Measurements from ENCODE around the gene INSRR.
A peak's percentile ranks its signal among the peaks of the same experiment; 100 is the strongest.

INSRR gene

DNA sequence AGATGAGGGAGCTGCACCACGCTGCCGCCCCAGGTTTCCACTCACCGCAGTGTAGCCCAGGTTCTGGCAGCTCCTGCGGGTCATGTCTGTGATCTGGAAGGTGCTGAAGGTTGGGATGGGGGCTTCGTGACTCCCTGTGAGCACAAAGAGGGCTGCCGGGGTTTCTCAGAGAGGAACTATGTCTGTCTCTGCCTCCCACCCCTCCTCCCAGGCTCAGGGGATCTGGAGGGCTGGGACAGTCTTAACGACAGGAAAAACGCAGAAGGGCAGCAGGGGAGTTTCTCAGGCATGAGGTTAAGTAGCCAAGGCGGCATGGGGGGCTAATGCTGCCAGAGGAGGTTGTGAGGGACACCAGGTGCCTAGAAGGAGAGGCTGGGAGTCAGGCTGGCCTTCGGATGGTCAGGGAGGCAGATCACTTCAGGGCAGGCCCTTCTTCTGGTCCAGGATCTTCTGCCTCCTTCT, 42.9 kb downstream of the INSRR start:
- Mint-ChIP-seq H3K4me3 (no peak overlapping the region), H3K27me3 (ENCODE audit: low read depth) (peaks cover 23% of the 10 kb centered on the region), H3K4me1 (peaks cover 47% of the 10 kb centered on the region), H3K36me3 (ENCODE audit: low read depth) (no peaks in the 10 kb centered on the region), H3K27ac (peak overlapping the region in 2 of 3 experiments; percentile 86 to 91), H3K9me3 (peaks cover 6% of the 10 kb centered on the region)
- TF ChIP-seq, protein P1, sequence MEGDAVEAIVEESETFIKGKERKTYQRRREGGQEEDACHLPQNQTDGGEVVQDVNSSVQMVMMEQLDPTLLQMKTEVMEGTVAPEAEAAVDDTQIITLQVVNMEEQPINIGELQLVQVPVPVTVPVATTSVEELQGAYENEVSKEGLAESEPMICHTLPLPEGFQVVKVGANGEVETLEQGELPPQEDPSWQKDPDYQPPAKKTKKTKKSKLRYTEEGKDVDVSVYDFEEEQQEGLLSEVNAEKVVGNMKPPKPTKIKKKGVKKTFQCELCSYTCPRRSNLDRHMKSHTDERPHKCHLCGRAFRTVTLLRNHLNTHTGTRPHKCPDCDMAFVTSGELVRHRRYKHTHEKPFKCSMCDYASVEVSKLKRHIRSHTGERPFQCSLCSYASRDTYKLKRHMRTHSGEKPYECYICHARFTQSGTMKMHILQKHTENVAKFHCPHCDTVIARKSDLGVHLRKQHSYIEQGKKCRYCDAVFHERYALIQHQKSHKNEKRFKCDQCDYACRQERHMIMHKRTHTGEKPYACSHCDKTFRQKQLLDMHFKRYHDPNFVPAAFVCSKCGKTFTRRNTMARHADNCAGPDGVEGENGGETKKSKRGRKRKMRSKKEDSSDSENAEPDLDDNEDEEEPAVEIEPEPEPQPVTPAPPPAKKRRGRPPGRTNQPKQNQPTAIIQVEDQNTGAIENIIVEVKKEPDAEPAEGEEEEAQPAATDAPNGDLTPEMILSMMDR (IDR thresholded peaks at IDR 0.05; ENCODE audit: unreplicated experiment in 3 of 3): no peak

DNA sequence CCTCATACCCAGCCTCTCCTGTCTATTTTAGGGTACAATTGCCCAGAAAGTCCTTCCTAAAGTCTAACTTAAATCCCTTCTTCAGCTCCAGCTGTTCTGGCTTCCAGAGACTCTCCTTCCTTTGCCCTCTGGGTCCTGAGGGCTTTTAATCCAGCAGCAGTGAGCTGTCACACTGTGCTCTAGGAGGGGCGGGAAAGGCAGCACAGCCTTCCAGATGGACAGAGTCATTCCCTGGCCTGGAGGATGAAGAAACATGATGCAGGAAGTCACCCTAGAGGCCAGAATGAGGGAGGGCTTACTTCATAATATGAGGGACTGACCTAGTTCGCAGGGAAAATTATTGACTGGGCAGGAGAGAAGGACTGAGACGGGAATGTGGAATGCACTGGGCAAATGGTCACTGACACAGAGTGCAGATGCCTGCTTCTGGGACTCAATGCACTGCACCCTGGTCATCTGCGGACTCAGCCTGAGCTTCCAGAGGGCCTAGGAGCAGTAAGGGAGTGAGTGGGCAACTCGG, 43.5 kb downstream of the INSRR start:
- no peaks in the 10 kb centered on the region for H3K36me3 Mint-ChIP-seq (ENCODE audit: low read depth)
- H3K9me3 Mint-ChIP-seq: no peaks in the 10 kb centered on the region
- peak overlapping the region; percentile 86 to 91 (median 91) for H3K27ac Mint-ChIP-seq
- H3K27me3 Mint-ChIP-seq (ENCODE audit: low read depth): peaks cover 20% of the 10 kb centered on the region
- H3K4me1 Mint-ChIP-seq: peaks cover 50% of the 10 kb centered on the region
- TF ChIP-seq, protein P1 (IDR thresholded peaks at IDR 0.05; ENCODE audit: unreplicated experiment in 3 of 3): no peak
- peak overlapping the region; percentile 76 to 87 (median 82) for H3K4me3 Mint-ChIP-seq

GRCh38 chr1:156814571-156815260, 44.2 kb downstream of the INSRR start:
- TF ChIP-seq, protein P1 (IDR thresholded peaks at IDR 0.05; ENCODE audit: unreplicated experiment in 3 of 3): no peak
- Mint-ChIP-seq H3K4me3 (peak overlapping the region; percentile 31 to 67 (median 59)), H3K9me3 (no peaks in the 10 kb centered on the region), H3K27ac (peak overlapping the region; percentile 86 to 91 (median 91)), H3K36me3 (ENCODE audit: low read depth) (no peaks in the 10 kb centered on the region), H3K27me3 (ENCODE audit: low read depth) (peaks cover 20% of the 10 kb centered on the region), H3K4me1 (peaks cover 50% of the 10 kb centered on the region)

DNA sequence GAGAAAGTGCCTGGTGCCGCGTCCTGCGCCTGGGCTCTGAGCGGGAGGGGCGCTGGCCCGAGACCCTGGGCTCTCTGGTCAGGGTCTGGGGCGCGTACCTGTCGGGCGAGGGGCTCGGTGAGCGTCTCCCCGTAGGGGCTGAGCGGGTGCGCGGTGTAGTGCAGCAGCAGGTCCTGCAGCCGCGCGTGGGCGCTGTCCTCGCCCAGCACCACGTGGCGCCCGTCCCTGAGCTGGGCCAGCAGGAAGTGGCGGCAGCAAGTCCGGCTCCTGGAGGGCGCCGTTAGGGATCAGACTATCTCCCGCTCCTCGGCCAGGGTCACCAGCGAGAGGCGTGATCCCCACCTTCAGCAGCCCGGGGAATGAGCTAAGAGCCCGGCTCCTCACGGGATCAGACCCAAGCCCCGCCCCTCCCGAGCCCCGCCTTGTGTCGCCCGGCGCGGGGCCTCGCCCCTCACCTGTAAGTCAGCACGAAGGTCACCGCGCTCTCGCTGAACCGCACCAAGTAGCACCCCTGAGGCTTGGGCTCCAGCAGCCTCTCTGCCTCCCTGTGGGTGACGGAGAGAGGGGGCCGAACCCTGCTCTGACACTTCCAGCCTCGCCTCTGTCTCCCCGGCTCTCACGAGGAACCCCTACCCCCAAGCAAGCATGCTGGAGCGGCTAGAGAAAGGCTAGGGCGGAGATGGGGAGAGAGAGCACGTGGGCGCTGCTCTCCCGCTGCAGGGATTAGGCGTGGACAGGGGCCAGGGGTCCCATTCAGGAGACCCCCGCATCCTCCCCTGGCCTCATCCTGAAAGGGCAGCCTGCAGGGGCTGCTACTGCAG, 45.0 kb downstream of the INSRR start:
- peak overlapping the region; percentile 59 to 69 (median 67) for H3K4me3 Mint-ChIP-seq
- H3K4me1 Mint-ChIP-seq: peaks cover 50% of the 10 kb centered on the region
- H3K27ac Mint-ChIP-seq: peak overlapping the region; percentile 30 to 91 (median 77)
- TF ChIP-seq, protein P1 (IDR thresholded peaks at IDR 0.05; ENCODE audit: unreplicated experiment in 3 of 3): peak; percentile 53 to 67 (median 57)
- H3K36me3 Mint-ChIP-seq (ENCODE audit: low read depth): no peaks in the 10 kb centered on the region
- peaks cover 20% of the 10 kb centered on the region for H3K27me3 Mint-ChIP-seq (ENCODE audit: low read depth)
- H3K9me3 Mint-ChIP-seq: no peaks in the 10 kb centered on the region

DNA sequence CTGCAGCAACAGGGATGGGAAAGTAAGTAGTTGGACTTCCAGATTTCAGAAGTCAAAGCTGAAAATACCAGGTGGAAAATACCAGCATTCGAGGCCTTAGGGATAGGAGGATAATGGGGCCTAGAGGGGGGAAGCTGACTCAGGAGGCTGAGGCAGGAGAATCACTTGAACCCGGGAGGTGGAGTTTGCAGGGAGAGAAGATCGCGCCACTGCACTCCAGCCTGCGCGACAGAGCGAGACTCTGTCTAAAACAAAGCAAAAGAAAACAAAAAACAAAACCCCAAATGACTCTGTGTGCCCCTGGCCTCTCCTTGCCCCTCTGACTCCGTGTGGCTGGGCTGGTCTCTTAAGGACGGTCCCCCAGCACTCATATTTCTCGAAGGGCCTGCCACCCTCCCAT, 45.6 kb downstream of the INSRR start:
- peak overlapping the region in 2 of 3 experiments; percentile 34 to 72 for H3K27ac Mint-ChIP-seq
- peak overlapping the region; percentile 59 to 69 (median 67) for H3K4me3 Mint-ChIP-seq
- TF ChIP-seq, protein P1 (IDR thresholded peaks at IDR 0.05; ENCODE audit: unreplicated experiment in 3 of 3): no peak
- no peaks in the 10 kb centered on the region for H3K36me3 Mint-ChIP-seq (ENCODE audit: low read depth)
- peaks cover 24% of the 10 kb centered on the region for H3K27me3 Mint-ChIP-seq (ENCODE audit: low read depth)
- H3K4me1 Mint-ChIP-seq: peaks cover 50% of the 10 kb centered on the region
- H3K9me3 Mint-ChIP-seq: no peaks in the 10 kb centered on the region
